HG02943 (cell line): ENCODE data around the gene TIGIT.

Experiments used
- ATAC-seq: cut with Tn5 transposase; IDR thresholded peaks from one replicate; pipeline ENCODE4 v1.9.1; 2021; ENCODE audit warnings: mild to moderate bottlenecking, low read depth, moderate library complexity; ENCODE audit not compliant: unreplicated experiment

Gene TIGIT

DNA sequence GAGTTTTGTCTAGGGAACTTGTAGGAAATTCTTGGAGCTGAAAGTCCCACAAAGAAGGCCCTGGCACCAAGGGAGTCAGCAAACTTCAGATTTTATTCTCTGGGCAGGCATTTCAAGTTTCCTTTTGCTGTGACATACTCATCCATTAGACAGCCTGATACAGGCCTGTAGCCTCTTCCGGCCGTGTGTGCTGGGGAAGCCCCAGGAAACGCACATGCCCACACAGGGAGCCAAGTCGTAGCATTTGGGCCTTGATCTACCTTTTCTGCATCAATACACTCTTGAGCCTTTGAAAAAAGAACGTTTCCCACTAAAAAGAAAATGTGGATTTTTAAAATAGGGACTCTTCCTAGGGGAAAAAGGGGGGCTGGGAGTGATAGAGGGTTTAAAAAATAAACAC, 15.0 kb downstream of the TIGIT start:
- peak; percentile 75 for ATAC-seq

- ATAC-seq, result no peak
Measured at GRCh38 chr3:114310695-114311094, 16.9 kb downstream of the TIGIT start.

GRCh38 chr3:114313426-114313825, 19.6 kb downstream of the TIGIT start:
- no peak for ATAC-seq

- ATAC-seq, result no peak
Measured at GRCh38 chr3:114314282-114314681, 20.5 kb downstream of the TIGIT start.

DNA sequence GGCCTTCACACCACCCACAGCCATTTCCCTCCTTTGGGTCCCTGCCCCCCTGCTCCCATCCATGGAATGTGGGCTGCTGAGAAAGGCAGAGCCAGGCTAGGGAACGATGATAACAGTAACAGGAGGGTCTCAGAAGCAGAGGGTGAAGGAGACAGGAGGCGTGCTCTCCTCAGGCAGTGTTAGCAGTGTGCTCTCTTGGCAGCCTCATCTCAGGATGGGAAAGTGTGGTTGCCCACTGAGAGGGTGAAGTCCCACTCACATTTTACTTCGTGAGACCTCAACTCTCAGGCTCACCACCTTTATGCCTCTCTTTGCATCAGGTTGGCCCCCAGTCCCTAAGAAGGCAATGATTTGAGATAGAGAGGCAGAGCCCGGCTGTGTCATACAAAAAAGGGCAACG, 24.5 kb downstream of the TIGIT start:
- ATAC-seq, result no peak

DNA sequence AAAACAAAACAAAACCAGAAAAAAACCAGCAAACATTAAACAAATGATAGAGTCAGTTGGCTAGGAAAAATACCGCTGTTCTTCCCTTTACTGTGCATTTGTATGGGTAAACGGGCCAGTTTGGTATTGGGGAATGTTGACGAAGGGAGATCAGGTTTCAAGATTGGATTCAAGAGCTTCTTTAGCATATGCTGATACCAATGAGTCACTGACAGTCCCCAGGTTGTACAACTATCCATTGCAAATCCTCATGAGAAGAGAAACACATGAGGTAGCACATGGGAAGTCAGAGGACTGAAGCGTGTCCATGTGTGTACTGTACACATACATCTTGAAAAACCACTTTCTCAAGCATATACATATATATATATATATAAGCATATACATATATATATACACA, 25.6 kb downstream of the TIGIT start:
- no peak for ATAC-seq

GRCh38 chr3:114320246-114320645, 26.4 kb downstream of the TIGIT start:
- no peak for ATAC-seq

GRCh38 chr3:114323546-114324254, 29.9 kb downstream of the TIGIT start:
- peak; percentile 61 for ATAC-seq

DNA sequence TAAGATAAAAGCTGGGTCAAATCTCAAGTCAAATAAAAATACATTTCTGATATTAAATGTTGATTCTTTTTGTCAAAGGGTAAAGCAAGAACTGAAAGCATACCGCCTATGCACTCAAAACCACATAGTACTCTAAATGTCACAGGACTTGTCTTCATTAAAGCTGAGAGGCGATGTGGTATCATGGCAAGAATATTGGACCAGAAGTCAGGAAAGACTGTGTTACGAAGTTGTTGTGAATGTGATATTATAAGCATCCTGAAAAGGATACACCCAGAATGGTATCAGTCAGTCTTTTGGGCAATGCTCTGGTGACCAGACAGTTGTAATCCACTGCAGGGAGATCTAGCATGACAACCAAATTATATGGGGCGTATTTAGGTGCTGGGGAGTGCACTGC, 33.8 kb downstream of the TIGIT start:
- no peak for ATAC-seq

DNA sequence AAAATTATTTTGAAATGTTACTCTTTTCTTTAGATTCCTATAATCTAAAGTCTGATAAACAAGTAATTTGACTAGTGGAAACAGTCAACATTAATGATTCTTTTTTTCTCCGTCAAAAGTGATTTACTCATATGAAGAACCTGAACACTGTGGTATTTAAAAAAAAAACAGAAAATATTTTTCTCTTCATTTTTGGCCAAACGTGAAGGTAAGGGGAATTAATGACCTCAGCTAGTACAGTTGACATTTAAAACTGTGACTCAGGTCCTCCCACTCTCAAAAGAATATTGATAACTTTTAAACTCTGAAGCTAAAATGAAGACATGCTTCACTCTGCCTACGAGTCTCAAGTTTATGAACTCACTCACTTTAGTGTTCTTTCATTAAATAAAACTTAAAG, 34.5 kb downstream of the TIGIT start:
- no peak for ATAC-seq

DNA sequence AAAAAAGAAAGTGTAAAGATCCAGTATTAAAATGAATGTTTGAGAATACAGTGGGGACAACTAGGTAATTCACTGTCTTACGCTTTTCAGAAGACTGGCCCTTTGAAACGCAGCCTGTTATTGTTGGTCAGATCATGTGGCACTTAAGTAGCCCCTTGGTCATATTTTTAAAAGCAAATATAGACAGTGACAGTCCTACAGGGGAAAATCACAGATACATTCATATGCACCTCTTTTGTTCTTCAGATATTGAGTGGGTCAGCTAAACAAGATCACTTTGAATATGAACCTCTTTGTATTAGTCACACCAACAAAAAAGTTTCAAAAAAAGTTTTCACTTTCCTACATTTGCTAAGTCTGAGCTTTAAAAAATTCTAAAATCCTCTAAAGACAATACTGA, 36.0 kb downstream of the TIGIT start:
- no peak for ATAC-seq

DNA sequence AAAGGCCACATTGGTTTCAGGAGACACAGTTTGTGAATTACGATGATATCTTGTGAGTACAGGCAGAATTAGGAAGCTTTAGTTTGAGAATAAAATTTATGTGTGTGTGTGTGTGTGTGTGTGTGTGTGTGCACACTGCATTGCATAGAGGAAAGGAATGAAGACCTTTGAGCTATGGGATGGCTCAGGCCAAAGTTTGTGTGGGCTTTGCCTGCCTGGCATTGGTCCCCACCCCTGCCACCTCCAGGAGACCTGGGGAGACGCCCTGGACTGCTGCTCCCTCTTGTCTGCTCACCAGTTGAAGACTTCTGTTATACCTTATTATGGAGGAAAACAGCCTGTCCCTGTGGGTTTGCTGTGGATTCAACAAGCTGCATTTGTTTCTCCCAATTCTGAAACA, 37.2 kb downstream of the TIGIT start:
- ATAC-seq, result no peak

DNA sequence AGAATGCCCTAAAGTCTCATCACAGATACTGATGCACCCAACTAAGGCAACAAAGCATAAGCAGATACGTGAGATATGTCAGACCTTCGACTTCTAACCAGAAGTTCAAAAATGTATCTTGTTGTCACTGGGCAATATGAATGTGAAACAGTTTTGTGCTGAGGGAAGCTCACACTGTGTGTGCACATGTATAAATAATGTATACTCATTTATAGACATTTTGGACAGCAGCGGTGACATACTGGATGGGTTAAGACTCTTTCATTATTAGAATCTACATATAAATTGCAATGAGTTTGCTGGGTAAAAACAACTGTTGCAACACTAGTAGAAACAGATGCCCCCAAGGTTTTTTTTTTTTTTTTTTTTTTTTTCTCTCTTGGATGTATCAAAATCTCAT, 37.9 kb downstream of the TIGIT start:
- no peak for ATAC-seq

- peak; percentile 63 for ATAC-seq
Measured at GRCh38 chr3:114332342-114333179, 38.7 kb downstream of the TIGIT start.

GRCh38 chr3:114333180-114333922, 39.5 kb downstream of the TIGIT start:
- peak; percentile 21 for ATAC-seq

DNA sequence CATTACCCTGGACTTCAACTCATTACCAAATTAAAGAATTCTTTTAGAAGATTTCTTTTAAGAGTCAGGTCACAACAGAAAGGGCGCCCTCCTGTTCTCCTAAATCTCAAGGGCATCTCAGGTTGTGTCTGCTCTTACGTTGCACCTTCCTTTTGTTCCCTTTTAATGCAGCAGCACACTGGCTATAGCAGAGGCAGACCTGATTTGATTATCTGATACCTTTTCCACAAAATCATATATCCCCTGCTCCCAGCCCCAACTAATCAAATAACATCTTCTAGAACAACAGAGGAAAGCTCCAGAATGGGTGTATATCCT, 40.1 kb downstream of the TIGIT start:
- ATAC-seq, result no peak

GRCh38 chr3:114336122-114336697, 42.4 kb downstream of the TIGIT start:
- no peak for ATAC-seq

GRCh38 chr3:114336857-114337256, 43.0 kb downstream of the TIGIT start:
- ATAC-seq, result no peak

DNA sequence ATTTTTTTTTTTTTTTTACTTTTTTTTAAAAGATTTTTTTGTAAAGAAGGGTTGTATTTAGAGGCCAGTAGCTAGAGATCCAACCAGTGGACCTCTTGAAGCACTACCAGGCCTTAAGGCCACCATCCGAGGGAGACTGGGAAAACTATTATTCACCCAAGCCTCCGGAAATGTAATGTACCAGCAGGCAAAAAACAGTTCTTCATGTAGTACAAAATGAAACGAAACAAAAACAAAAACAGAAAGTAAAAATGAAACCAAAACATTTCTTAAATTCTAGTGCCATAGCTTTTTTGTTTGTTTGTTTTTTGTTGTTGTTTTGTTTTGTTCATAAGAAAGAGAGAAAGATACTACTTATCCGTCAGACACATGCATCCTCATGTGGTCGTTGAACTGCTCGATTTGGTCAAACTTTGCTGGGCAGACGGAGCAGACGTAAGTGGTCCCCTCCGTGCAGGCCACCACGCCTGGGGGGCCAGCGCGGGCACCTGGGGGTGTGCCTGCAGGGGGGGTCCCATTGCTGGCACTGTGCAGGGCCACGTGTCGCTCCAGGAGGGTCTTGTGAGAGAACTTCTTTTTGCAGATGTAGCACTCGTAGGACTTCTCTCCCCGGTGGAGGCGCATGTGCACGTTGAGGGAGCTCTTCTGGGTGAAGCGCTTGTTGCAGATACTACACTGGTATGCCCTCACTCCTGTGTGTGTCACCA, 45.0 kb downstream of the TIGIT start:
- no peak for ATAC-seq

GRCh38 chr3:114344492-114344891, 50.7 kb downstream of the TIGIT start:
- ATAC-seq, result no peak
